HG02840 (cell line): ENCODE measurements around the gene SHE.

ENCODE experiments used
- ATAC-seq: cut with Tn5 transposase; IDR thresholded peaks from one replicate; pipeline ENCODE4 v1.9.1; 2021; ENCODE audit warnings: mild to moderate bottlenecking, moderate library complexity, moderate number of reproducible peaks; ENCODE audit not compliant: unreplicated experiment, low FRiP score

Gene SHE

DNA sequence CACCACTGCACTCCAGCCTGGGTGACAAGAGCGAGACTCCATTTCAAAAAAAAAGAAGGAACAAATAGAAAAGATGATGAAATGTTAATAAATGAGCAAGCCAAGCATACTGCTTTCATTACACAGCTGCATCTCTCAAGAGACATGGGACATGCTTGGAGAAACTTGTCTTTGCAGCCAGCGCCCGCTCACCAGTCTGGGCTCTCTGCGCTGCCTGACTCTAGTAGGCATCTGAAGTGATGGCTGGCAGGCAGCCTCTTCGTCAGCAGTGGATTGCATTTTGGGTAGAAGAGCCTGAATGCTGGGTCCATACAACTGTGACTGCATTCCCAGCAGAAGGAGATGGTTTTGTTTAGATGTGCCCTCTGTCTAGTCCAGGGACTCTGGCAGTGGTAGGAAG is 49.1 kb downstream of the SHE start:
- no peak for ATAC-seq

- no peak for ATAC-seq
Measured at GRCh38 chr1:154448331-154448811, 53.8 kb downstream of the SHE start.

GRCh38 chr1:154446789-154447188 is 55.4 kb downstream of the SHE start:
- no peak for ATAC-seq

DNA sequence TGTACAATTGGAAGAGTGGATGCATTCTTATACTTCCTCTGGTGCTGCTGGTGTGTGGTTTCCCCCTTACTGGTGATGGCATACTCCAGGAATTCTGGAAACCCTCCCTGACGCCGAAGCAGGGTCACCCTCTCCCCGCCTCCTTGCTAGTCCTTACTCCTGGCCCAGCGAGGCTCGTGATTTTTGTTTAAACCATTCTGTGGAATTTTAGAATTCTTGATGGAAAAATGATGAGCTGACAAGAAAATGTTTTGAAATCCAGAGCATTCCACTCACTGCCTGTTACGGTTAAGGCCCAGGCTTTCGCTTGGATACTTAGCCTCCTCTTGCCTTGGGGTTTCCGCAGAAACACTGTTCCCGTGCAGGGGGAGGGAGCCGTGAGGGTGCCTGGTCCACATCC is 55.9 kb downstream of the SHE start:
- ATAC-seq: no peak

GRCh38 chr1:154445040-154445472 is 57.2 kb downstream of the SHE start:
- no peak for ATAC-seq

DNA sequence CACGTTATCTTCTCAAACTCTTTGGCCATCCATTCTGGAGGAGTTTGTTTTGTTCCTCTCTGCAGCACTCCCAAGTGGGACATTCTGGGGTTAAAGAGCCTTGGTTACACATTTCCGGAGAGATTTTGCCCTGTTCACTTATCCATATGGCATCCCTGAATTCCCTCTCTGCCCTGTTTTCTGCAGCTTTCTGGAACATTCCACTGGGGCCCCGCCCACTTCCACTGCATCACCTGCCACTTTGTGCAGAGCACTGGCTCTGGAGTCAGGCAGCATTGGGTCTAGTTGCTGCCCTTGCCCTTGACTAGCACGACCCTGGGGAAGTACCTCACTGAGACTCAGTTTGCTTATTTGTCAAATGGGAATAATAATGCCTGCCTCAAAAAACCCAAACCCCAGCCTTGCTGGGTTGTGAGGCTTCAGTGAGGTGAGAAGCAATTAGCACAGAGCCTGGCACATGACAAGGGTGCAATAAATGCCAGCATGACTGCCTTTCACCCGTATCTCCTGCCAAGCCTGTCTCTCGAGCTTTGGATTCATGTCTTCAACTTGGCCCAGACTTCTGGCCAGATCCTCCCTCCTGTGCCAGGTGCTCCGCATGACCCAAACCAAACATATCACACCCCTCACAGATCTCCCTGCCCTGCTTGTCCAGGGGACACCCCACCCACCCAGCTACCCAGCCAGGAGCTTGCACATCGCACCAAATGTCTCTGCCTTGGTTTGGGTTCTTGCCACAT is 58.8 kb downstream of the SHE start:
- no peak for ATAC-seq

GRCh38 chr1:154442006-154442740 is 60.0 kb downstream of the SHE start:
- no peak for ATAC-seq

GRCh38 chr1:154441241-154441888 is 60.8 kb downstream of the SHE start:
- no peak for ATAC-seq

GRCh38 chr1:154440036-154440804 is 62.0 kb downstream of the SHE start:
- no peak for ATAC-seq

DNA sequence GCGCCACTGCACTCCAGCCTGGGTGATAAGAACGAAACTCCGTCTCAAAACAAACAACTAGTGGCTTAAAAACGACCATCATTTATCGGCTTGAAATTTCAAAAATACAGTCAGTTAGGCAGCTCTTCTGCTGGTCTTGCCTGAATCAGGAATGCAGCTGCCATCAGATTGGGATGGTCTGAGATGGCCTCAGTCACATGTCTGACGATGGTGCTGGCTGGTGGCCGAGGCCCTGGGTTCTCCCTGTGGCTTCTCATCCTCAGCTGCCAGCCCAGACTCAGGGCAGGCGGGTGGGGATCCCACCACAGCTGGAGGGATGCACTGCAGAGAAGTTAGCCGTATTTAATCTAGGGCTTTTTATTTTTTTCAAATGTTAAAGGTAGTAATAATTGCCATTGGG is 65.8 kb downstream of the SHE start:
- no peak for ATAC-seq

DNA sequence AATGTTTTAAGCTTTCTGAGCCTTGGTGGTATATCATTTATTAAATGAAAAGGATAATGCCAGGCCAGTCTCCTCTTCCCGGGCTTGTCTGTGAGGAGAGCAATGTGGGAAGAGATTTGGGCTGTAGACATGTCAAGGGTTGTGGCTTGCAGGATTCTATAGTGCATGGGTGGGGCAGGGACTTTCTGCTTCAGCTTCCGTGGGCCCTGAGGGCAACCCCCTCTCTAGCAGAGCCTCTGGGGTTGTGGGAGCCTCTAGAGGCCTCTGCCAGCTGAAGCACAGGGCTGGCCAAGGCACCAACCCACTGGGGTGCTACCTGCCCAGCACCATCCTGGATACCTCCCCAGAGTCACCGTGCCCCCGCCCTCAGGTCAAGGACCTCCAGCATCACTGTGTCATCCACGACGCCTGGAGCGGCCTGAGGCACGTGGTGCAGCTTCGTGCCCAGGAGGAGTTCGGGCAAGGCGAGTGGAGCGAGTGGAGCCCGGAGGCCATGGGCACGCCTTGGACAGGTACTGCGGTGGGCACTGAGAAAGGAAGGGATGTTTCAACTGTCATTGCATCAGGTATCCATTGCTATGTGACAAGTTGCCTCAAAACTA is 66.5 kb downstream of the SHE start:
- no peak for ATAC-seq

DNA sequence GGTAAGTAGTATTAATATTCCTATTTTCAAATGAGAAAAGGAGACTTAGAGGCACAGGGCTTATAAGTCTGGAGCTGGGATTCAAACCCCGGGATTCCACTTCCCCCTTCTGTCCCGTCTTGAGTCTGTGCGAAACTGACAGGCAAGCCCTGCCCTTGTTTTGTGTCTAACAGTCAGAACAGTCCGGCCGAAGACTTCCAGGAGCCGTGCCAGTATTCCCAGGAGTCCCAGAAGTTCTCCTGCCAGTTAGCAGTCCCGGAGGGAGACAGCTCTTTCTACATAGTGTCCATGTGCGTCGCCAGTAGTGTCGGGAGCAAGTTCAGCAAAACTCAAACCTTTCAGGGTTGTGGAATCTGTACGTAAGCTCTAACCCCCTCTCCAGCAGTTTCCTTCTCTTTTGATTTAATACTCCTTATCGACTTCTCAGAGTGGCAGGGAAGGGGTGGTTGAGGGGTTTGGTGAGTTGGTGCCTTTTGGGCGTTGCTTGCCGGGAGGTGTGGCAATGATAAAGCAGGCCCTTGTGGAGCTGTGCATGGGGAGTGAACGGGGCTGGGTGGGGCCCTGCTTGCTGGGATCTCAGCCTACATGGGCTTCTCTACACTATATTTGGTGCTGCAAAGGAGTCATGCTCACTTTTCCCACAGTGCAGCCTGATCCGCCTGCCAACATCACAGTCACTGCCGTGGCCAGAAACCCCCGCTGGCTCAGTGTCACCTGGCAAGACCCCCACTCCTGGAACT is 67.7 kb downstream of the SHE start:
- ATAC-seq: no peak

- ATAC-seq: no peak
Measured at GRCh38 chr1:154433161-154433764, 68.9 kb downstream of the SHE start.

GRCh38 chr1:154431586-154432373 is 70.4 kb downstream of the SHE start:
- no peak for ATAC-seq

GRCh38 chr1:154430903-154431302 is 71.3 kb downstream of the SHE start:
- ATAC-seq: no peak

DNA sequence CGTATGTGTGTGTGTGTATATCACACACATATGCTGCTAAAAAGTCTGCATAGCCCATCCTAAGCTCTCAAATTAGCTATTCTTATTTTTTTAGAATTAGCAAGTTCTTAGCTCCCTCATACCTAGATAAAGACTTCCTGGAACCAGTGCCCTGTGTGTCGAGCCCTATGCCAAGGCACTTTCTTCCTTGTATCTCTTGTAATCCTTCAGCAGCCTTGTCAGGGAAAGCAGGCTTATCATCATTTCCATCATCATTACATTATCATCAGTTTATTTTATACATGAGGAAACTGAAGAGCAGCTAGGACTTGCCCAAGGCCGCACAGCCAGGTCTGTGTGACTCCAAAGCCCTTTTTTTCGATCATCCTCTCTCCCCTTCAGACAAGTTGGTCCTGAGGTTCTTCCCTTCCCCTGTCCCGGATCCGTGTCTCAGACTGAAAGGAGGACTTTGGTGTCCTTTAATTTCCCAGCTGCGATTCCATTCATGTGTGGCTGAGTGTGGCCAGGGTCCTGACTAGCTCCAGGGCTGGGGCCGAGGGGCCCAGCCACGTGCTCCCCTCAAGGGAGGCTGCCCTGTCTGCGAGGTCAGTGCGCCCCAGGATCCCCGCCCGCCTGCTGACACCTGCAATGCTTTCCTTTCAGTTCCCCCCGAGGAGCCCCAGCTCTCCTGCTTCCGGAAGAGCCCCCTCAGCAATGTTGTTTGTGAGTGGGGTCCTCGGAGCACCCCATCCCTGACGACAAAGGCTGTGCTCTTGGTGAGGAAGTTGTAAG is 72.2 kb downstream of the SHE start:
- ATAC-seq: no peak
